HEK293 (cell line): ENCODE results near the gene ARHGAP24.

ENCODE experiments used
- CTCF ChIP-seq: fragments of 450-650 bp; formaldehyde crosslinking; IDR thresholded peaks from 2 replicates; pipeline ENCODE4 v1.5.1; 2016; ENCODE audit warnings: missing biosample characterization, missing genetic modification characterization
- GFI1B ChIP-seq: fragments of 450-650 bp; formaldehyde crosslinking; IDR thresholded peaks from 2 replicates; pipeline ENCODE4 v1.5.1; 2016; ENCODE audit warnings: missing biosample characterization, missing genetic modification characterization
- GLIS1 ChIP-seq: fragments of 450-650 bp; formaldehyde crosslinking; IDR thresholded peaks from 2 replicates; pipeline ENCODE4 v1.5.1; 2016; ENCODE audit warnings: missing biosample characterization, missing genetic modification characterization
- GLIS2 ChIP-seq: fragments of 450-650 bp; formaldehyde crosslinking; IDR thresholded peaks from 2 replicates; pipeline ENCODE4 v1.5.1; 2016; ENCODE audit warnings: missing biosample characterization, missing genetic modification characterization
- PATZ1 ChIP-seq: fragments of 450-650 bp; formaldehyde crosslinking; IDR thresholded peaks from 2 replicates; pipeline ENCODE4 v1.5.1; 2016; ENCODE audit warnings: missing biosample characterization, missing genetic modification characterization
- RBAK ChIP-seq: fragments of 450-650 bp; formaldehyde crosslinking; IDR thresholded peaks from 2 replicates; pipeline ENCODE4 v1.5.1; 2016; ENCODE audit warnings: missing biosample characterization, missing genetic modification characterization
- SP3 ChIP-seq: fragments of 450-650 bp; formaldehyde crosslinking; IDR thresholded peaks from 2 replicates; pipeline ENCODE4 v1.5.1; 2016; ENCODE audit warnings: missing biosample characterization, missing genetic modification characterization
- ZBTB17 ChIP-seq: fragments of 450-650 bp; formaldehyde crosslinking; IDR thresholded peaks from 2 replicates; pipeline ENCODE4 v1.5.1; 2016; ENCODE audit warnings: missing biosample characterization, missing genetic modification characterization
- ZBTB48 ChIP-seq: fragments of 450-650 bp; formaldehyde crosslinking; IDR thresholded peaks from 2 replicates; pipeline ENCODE4 v1.5.1; 2016; ENCODE audit warnings: missing biosample characterization, missing genetic modification characterization
- ZBTB6 ChIP-seq: fragments of 450-650 bp; formaldehyde crosslinking; IDR thresholded peaks from 2 replicates; pipeline ENCODE4 v1.5.1; 2017; ENCODE audit warnings: missing biosample characterization, missing genetic modification characterization
- ZNF114 ChIP-seq: fragments of 450-650 bp; formaldehyde crosslinking; IDR thresholded peaks from 2 replicates; pipeline ENCODE4 v1.5.0; 2017; ENCODE audit warnings: missing biosample characterization, missing genetic modification characterization
- ZNF148 ChIP-seq: fragments of 450-650 bp; formaldehyde crosslinking; IDR thresholded peaks from 2 replicates; pipeline ENCODE4 v1.5.0; 2017; ENCODE audit warnings: missing biosample characterization, missing genetic modification characterization, borderline replicate concordance
- ZNF157 ChIP-seq: fragments of 450-650 bp; formaldehyde crosslinking; IDR thresholded peaks from 2 replicates; pipeline ENCODE4 v1.5.1; 2016; ENCODE audit warnings: missing biosample characterization, missing genetic modification characterization
- ZNF239 ChIP-seq: fragments of 450-650 bp; formaldehyde crosslinking; IDR thresholded peaks from 2 replicates; pipeline ENCODE4 v1.5.1; 2016; ENCODE audit warnings: missing biosample characterization, missing genetic modification characterization
- ZNF266 ChIP-seq: fragments of 450-650 bp; formaldehyde crosslinking; IDR thresholded peaks from 2 replicates; pipeline ENCODE4 v1.5.1; 2016; ENCODE audit warnings: missing biosample characterization, missing genetic modification characterization, low read depth
- ZNF280D ChIP-seq: fragments of 450-650 bp; formaldehyde crosslinking; IDR thresholded peaks from 2 replicates; pipeline ENCODE4 v1.5.1; 2016; ENCODE audit warnings: missing biosample characterization, missing genetic modification characterization
- ZNF324 ChIP-seq: fragments of 450-650 bp; formaldehyde crosslinking; IDR thresholded peaks from 2 replicates; pipeline ENCODE4 v1.5.1; 2016; ENCODE audit warnings: missing biosample characterization, missing genetic modification characterization
- ZNF350 ChIP-seq: fragments of 450-650 bp; formaldehyde crosslinking; IDR thresholded peaks from 2 replicates; pipeline ENCODE4 v1.5.0; 2017; ENCODE audit warnings: missing biosample characterization, mild to moderate bottlenecking, missing genetic modification characterization
- ZNF391 ChIP-seq: fragments of 450-650 bp; formaldehyde crosslinking; IDR thresholded peaks from 2 replicates; pipeline ENCODE4 v1.5.1; 2016; ENCODE audit warnings: low read depth, missing biosample characterization, missing genetic modification characterization, borderline replicate concordance
- ZNF513 ChIP-seq: fragments of 450-650 bp; IDR thresholded peaks from 2 replicates; pipeline ENCODE4 v1.5.1; 2018; ENCODE audit warnings: missing biosample characterization, missing genetic modification characterization
- ZNF585B ChIP-seq: fragments of 450-650 bp; formaldehyde crosslinking; IDR thresholded peaks from 2 replicates; pipeline ENCODE4 v1.5.1; 2016; ENCODE audit warnings: missing biosample characterization, missing genetic modification characterization
- ZNF600 ChIP-seq: fragments of 450-650 bp; formaldehyde crosslinking; IDR thresholded peaks from 2 replicates; pipeline ENCODE4 v1.5.1; 2016; ENCODE audit warnings: missing biosample characterization, missing genetic modification characterization
- ZNF621 ChIP-seq: fragments of 450-650 bp; formaldehyde crosslinking; IDR thresholded peaks from 2 replicates; pipeline ENCODE4 v1.5.1; 2017; ENCODE audit warnings: missing biosample characterization, missing genetic modification characterization
- ZNF629 ChIP-seq: fragments of 450-650 bp; formaldehyde crosslinking; IDR thresholded peaks from 2 replicates; pipeline ENCODE4 v1.5.1; 2017; ENCODE audit warnings: missing biosample characterization, missing genetic modification characterization
- ZNF658 ChIP-seq: fragments of 450-650 bp; formaldehyde crosslinking; IDR thresholded peaks from 2 replicates; pipeline ENCODE4; 2016; ENCODE audit warnings: missing biosample characterization, missing genetic modification characterization
- ZSCAN5A ChIP-seq: fragments of 450-650 bp; formaldehyde crosslinking; IDR thresholded peaks from 2 replicates; pipeline ENCODE4 v1.5.1; 2016; ENCODE audit warnings: missing biosample characterization, missing genetic modification characterization
- ZXDB ChIP-seq: fragments of 450-650 bp; formaldehyde crosslinking; IDR thresholded peaks from 2 replicates; pipeline ENCODE4 v1.5.1; 2016; ENCODE audit warnings: missing biosample characterization, missing genetic modification characterization

Gene ARHGAP24

GRCh38 chr4:85474818-85475630 is at the start of gene ARHGAP24 (continued):
- TF ChIP-seq PATZ1 (tag by site-specific recombination), result peak; percentile 71
- peak; percentile 87 for TF ChIP-seq ZBTB17 (tag by site-specific recombination)
- no peak for TF ChIP-seq ZNF391 (tag by site-specific recombination)
- peak; percentile 62 for TF ChIP-seq GLIS2 (tag by site-specific recombination)
- TF ChIP-seq GFI1B, result no peak
- no peak for TF ChIP-seq CTCF
- TF ChIP-seq ZBTB6 (tag by site-specific recombination), result no peak
- no peak for TF ChIP-seq ZNF266 (tag by site-specific recombination)
- peak; percentile 92 for TF ChIP-seq ZNF600
- TF ChIP-seq ZNF621 (tag by site-specific recombination), result no peak
- no peak for TF ChIP-seq ZNF114
- peak; percentile 59 for TF ChIP-seq GLIS1
- TF ChIP-seq ZSCAN5A (tag by site-specific recombination), result no peak
- no peak for TF ChIP-seq ZNF280D (tag by site-specific recombination)
- no peak for TF ChIP-seq ZNF324 (tag by site-specific recombination)
- TF ChIP-seq ZNF148 (tag by site-specific recombination), result no peak
- TF ChIP-seq ZXDB (tag by site-specific recombination), result 0 out of 2 replicates have a peak, but pooled peaks have one; percentile 38
- TF ChIP-seq SP3, result 0 out of 2 replicates have a peak, but pooled peaks have one; percentile 27
- TF ChIP-seq ZNF157 (tag by site-specific recombination), result no peak
- TF ChIP-seq ZNF629 (tag by site-specific recombination), result no peak
- TF ChIP-seq RBAK (tag by site-specific recombination), result no peak
- TF ChIP-seq ZNF585B (tag by site-specific recombination), result no peak
- TF ChIP-seq ZNF350 (tag by site-specific recombination), result no peak
- no peak for TF ChIP-seq ZNF239 (tag by site-specific recombination)
- TF ChIP-seq ZBTB48, result no peak
- TF ChIP-seq ZNF513 (tag by site-specific recombination), result no peak
- TF ChIP-seq ZNF658 (tag by site-specific recombination), result no peak
